GM20000 (cell line): ENCODE measurements around the gene UBB.

ENCODE experiments used
- DNase-seq: peaks from one replicate; pipeline ENCODE4 v3.0.0; 2012; ENCODE audit warnings: low spot score
- TF ChIP-seq, protein P1 (sequence below): IDR thresholded peaks from 2 replicates; pipeline ENCODE4 v1.5.1; 2012; ENCODE audit warnings: mild to moderate bottlenecking, control low read depth; ENCODE audit errors: extremely low read depth, missing control alignments

The UBB gene

DNA sequence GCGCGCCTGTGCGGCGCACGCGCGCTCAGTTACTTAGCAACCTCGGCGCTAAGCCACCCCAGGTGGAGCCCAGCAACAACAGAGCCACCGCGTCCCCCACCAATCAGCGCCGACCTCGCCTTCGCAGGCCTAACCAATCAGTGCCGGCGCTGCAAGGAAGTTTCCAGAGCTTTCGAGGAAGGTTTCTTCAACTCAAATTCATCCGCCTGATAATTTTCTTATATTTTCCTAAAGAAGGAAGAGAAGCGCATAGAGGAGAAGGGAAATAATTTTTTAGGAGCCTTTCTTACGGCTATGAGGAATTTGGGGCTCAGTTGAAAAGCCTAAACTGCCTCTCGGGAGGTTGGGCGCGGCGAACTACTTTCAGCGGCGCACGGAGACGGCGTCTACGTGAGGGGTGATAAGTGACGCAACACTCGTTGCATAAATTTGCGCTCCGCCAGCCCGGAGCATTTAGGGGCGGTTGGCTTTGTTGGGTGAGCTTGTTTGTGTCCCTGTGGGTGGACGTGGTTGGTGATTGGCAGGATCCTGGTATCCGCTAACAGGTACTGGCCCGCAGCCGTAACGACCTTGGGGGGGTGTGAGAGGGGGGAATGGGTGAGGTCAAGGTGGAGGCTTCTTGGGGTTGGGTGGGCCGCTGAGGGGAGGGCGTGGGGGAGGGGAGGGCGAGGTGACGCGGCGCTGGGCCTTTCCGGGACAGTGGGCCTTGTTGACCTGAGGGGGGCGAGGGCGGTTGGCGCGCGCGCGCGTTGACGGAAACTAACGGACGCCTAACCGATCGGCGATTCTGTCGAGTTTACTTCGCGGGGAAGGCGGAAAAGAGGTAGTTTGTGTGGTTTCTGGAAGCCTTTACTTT is at the start of gene UBB:
Gene UBB, plus strand, starts transcription at position 452 of the 856 bp plus-strand sequence. CDS start 817 bp downstream, outside the sequence.
- TF ChIP-seq, protein P1, sequence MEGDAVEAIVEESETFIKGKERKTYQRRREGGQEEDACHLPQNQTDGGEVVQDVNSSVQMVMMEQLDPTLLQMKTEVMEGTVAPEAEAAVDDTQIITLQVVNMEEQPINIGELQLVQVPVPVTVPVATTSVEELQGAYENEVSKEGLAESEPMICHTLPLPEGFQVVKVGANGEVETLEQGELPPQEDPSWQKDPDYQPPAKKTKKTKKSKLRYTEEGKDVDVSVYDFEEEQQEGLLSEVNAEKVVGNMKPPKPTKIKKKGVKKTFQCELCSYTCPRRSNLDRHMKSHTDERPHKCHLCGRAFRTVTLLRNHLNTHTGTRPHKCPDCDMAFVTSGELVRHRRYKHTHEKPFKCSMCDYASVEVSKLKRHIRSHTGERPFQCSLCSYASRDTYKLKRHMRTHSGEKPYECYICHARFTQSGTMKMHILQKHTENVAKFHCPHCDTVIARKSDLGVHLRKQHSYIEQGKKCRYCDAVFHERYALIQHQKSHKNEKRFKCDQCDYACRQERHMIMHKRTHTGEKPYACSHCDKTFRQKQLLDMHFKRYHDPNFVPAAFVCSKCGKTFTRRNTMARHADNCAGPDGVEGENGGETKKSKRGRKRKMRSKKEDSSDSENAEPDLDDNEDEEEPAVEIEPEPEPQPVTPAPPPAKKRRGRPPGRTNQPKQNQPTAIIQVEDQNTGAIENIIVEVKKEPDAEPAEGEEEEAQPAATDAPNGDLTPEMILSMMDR: no peak
- DNase-seq: peak; percentile 92

DNA sequence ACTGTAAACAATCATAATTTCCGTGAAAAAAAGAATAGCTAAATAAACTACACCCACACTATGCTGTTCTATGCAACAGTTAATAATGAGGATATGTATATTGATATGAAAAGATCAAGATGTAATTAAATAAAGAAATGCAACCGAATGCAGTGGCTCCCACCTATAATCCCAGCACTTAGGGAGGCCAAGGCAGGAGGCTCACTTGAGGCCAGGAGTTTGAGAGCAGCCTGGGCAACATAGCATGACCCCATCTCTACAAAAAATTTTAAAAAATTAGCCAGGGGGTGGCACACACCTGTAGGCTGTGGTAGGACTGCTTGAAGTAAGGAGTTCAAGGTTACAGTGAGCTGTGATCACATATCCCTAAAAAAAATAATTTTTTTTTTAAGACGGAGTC is 42.5 kb upstream of the UBB start:
- TF ChIP-seq, protein P1: no peak
- no peak for DNase-seq

DNA sequence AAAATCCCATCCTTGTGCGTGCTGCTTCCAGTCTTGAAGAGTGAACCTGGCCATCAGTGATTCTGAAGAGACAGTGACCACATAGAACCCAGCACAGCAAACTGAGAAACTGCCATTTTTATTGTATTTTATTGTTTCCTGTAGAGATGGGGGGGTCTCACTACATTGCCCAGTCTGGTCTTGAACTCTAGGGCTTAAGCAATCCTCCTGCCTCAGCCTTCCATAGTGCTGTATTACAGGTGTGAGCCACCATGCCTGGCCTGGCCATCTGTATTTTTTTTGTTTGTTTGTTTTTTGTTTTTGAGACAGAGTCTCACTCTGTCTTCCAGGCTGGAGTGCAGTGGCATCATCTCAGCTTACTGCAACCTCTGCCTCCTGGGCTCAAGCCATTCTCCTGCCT is 41.5 kb upstream of the UBB start:
- TF ChIP-seq, protein P1: no peak

DNA sequence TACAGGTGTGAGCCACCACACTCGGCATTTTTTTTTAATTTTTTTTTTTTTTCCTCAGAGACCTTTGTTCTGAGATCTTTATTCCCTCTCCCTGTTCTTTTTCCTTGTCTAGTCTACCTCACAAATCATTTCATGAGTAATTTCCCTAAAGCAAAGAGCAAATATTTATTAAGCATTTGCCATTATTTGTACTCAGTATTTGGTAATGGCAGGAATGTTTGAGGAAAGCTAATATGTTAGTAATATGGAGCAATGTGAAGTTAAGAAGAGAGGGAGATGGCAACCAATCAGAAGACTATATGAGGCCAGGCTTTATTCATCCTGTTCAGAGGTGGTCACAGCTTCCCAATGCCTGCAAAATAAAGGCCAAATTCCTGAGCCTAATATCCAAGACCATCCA is 40.9 kb upstream of the UBB start:
- TF ChIP-seq, protein P1: no peak

More for the DNA sequence above, 41.5 kb upstream of the UBB start:
- no peak for DNase-seq

DNA sequence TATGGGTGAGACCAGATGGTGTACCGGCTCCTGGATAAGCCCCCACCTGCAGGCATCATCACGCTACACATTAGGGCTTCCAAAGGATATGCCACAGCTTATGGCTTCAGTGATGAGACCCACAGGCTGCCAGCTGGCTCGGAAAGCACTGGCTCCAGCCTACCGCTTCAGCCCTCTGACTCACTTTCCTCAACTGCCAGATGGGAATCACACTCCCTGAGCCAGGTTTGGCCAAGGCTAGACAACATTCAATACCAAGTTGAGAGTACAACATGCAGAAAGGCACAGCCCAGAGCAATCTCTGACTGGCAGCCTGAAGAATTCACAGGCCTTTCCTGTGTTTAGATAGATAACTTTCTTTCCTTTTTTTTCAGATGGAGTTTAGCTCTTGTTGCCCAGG is 37.9 kb upstream of the UBB start:
- TF ChIP-seq, protein P1: no peak
- DNase-seq: no peak

More for the DNA sequence above, 40.9 kb upstream of the UBB start:
- no peak for DNase-seq

DNA sequence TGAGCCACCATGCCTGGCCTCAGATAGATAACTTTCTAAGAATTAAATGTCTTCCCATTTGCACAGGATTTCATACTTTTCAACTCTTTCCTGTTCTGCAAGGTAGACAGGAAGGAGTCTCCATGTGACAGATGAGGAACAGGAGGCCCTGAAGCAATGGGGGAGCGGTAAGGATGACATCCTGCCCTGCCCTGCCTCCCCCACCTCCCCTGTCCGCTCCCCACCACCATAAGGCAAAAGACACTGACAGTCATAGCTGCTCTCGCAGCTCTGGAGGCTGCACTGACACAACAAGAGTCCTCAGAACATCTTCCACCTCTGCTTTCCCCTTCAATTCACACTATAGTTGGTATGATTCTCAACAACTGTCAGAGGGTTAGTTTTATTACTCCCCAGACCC is 37.3 kb upstream of the UBB start:
- TF ChIP-seq, protein P1: no peak
- DNase-seq: no peak

DNA sequence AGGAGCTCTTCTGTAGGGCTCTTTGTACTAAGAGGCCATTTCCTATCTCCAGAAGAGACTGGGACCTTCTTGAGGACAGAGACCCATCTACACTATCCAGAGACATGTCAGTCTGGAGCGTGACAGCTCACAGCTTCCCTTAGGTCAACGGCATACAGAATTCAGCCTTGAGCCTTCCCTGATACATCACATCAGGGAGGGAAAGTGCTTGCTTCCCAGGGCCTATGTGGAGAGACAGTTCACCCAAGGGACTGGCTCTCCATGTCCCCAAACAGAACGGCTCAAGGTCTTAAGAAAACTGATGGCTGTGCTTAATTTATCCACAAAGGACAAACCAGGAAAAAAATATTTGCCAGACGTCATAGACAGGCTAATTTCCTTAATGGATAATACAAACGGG is 35.3 kb upstream of the UBB start:
- no peak for DNase-seq

More for the DNA sequence above, 35.3 kb upstream of the UBB start:
- TF ChIP-seq, protein P1: no peak
